Suprapubic skin (tissue), 4 donors: ENCODE measurements around the gene PRXL2B. TPM values are rescaled to one million over a fixed set of nuclear protein-coding genes. Genes with fewer than 3 reads are reported as not detected.

Experiments used
- DNase-seq, 2 donors: peaks; one replicate each; pipeline ENCODE4 v3.0.0-alpha.2; 2019; ENCODE audit warnings: low spot score in 2 of 2
- H3K27ac ChIP-seq: fragments of 200-600 bp; sonication (generic); one replicate; pipeline ENCODE4 v1.5.1; 2019
- H3K27me3 ChIP-seq: fragments of 200-600 bp; sonication (generic); one replicate; pipeline ENCODE4 v1.5.1; 2019
- H3K36me3 ChIP-seq: fragments of 200-600 bp; sonication (generic); one replicate; pipeline ENCODE4 v1.5.1; 2019
- H3K4me1 ChIP-seq: fragments of 200-600 bp; sonication (generic); one replicate; pipeline ENCODE4 v1.5.1; 2019
- H3K4me3 ChIP-seq: fragments of 200-600 bp; sonication (generic); one replicate; pipeline ENCODE4 v1.5.1; 2019; ENCODE audit warnings: mild to moderate bottlenecking
- H3K9me3 ChIP-seq: fragments of 200-600 bp; sonication (generic); one replicate; pipeline ENCODE4 v1.5.1; 2019
- EP300 ChIP-seq: sonication (generic); formaldehyde crosslinking; IDR thresholded peaks from one replicate; pipeline ENCODE4 v1.6.1; 2017; ENCODE audit warnings: antibody characterized with exemption
- POLR2A ChIP-seq, 2 donors: fragments of 450-650 bp; IDR thresholded peaks; one replicate each; pipeline ENCODE4 v1.6.1; 2017; ENCODE audit warnings: antibody characterized with exemption in 2 of 2, mild to moderate bottlenecking in 2 of 2, moderate library complexity in 2 of 2
- POLR2AphosphoS5 ChIP-seq, 3 donors: sonication (generic); formaldehyde crosslinking; IDR thresholded peaks; one replicate each; pipeline ENCODE4 v1.6.1; 2017; ENCODE audit warnings: antibody characterized with exemption in 3 of 3
- WGBS: methylation state at CpG from one replicate; pipeline ENCODE4 v1.1.5; 2018; 5-methylcytosine and 5-hydroxymethylcytosine counted together
- total RNA-seq, 4 donors: library from RNA; depleted of rRNA; stranded (reverse); fragments of >200 nt; gene quantifications; one replicate each; pipeline ENCODE4 v1.1.0, GENCODE V29; 2016
- TF ChIP-seq, protein P1 (sequence below), 2 donors: fragments of 200-600 bp in 1 of 2; fragments of 450-650 bp in 1 of 2; sonication (generic) in 1 of 2; IDR thresholded peaks; one replicate each; pipeline ENCODE4 v1.5.1; 2016 to 2019; ENCODE audit warnings: antibody characterized with exemption in 2 of 2, mild to moderate bottlenecking in 1 of 2, moderate library complexity in 1 of 2

The PRXL2B gene
- total RNA-seq, 4 donors from 2014 or later, result 9.7 to 16.3 (median 10.7) TPM

- Histone ChIP-seq H3K27ac (no peak overlapping the region), H3K4me1 (peaks cover 27% of the 10 kb centered on the region), H3K9me3 (no peaks in the 10 kb centered on the region), H3K27me3 (peaks cover 21% of the 10 kb centered on the region), H3K4me3 (no peak overlapping the region), H3K36me3 (no peaks in the 10 kb centered on the region)
- no peak for DNase-seq
- 58% methylated on average over 10 of the region's 11 CpGs for WGBS
- TF ChIP-seq, protein P1, sequence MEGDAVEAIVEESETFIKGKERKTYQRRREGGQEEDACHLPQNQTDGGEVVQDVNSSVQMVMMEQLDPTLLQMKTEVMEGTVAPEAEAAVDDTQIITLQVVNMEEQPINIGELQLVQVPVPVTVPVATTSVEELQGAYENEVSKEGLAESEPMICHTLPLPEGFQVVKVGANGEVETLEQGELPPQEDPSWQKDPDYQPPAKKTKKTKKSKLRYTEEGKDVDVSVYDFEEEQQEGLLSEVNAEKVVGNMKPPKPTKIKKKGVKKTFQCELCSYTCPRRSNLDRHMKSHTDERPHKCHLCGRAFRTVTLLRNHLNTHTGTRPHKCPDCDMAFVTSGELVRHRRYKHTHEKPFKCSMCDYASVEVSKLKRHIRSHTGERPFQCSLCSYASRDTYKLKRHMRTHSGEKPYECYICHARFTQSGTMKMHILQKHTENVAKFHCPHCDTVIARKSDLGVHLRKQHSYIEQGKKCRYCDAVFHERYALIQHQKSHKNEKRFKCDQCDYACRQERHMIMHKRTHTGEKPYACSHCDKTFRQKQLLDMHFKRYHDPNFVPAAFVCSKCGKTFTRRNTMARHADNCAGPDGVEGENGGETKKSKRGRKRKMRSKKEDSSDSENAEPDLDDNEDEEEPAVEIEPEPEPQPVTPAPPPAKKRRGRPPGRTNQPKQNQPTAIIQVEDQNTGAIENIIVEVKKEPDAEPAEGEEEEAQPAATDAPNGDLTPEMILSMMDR (IDR thresholded peaks at IDR 0.05), result no peak
- TF ChIP-seq POLR2AphosphoS5 (IDR thresholded peaks at IDR 0.05) (no peak), POLR2A (IDR thresholded peaks at IDR 0.05) (no peak), EP300 (no peak)
Measured at GRCh38 chr1:2639203-2639602, 52.6 kb downstream of the PRXL2B start.

DNA sequence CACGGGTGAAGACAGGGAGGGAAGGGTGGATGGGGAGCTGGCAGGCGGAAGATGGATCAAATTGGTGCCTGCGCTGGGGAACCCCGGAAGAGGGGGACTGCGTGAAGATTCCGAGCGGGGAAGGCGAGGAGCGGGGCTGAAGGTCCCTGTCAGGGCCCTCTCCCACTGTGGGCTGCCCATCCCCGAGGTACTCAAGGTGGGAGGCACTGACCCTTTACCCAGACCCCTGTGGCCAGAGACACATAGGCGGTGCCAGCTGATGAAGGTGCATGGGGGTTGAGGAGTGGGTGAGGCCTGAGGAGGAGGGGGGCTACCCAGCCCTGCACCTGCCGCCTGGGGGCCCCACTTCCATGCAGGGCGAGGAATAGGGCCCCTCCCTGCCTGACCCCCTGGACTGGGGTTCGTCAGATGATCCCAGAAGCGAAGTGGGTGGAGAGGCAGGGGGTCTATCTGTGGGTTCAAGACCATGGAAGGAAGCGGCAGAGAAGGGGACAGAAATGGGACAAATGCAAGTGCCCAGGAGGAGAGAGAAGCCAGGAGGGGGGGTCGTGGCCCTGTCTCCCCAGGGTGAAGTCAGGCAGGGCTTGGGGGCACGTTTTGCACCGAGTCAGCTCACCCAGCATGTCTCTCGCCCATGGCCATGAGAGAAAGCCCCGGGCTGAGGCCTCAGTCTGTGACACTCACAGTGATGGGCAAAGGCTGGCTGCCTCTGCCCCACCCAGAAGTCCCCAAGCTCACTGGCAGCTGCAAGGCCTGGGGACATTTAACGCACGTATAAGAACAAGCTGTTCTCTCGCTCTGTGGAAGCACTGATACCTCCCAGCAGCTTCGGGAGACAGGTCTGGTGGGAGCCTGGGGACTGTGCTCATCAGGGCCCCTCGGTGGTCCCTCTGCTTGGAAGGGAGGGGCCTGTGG is 53.3 kb downstream of the PRXL2B start:
- TF ChIP-seq POLR2A (IDR thresholded peaks at IDR 0.05) (no peak), EP300 (no peak), POLR2AphosphoS5 (IDR thresholded peaks at IDR 0.05) (no peak)
- TF ChIP-seq, protein P1 (IDR thresholded peaks at IDR 0.05), result no peak
- Histone ChIP-seq H3K4me3 (no peak overlapping the region), H3K9me3 (no peaks in the 10 kb centered on the region), H3K27me3 (peaks cover 19% of the 10 kb centered on the region), H3K4me1 (peaks cover 27% of the 10 kb centered on the region), H3K27ac (no peak overlapping the region), H3K36me3 (no peaks in the 10 kb centered on the region)
- WGBS, result 68% methylated on average over 24 of the region's 26 CpGs
- no peak for DNase-seq

- DNase-seq, result no peak
- peaks cover 13% of the 10 kb centered on the region for H3K27me3 ChIP-seq
- TF ChIP-seq, protein P1 (IDR thresholded peaks at IDR 0.05), result no peak
- TF ChIP-seq EP300, result no peak
- no peak for TF ChIP-seq POLR2A (IDR thresholded peaks at IDR 0.05)
- TF ChIP-seq POLR2AphosphoS5 (IDR thresholded peaks at IDR 0.05), result no peak
- peaks cover 27% of the 10 kb centered on the region for H3K4me1 ChIP-seq
- H3K27ac ChIP-seq, result no peak overlapping the region
- 76% methylated on average over 2 of the region's 3 CpGs for WGBS
- H3K36me3 ChIP-seq, result no peaks in the 10 kb centered on the region
- H3K9me3 ChIP-seq, result no peaks in the 10 kb centered on the region
- H3K4me3 ChIP-seq, result no peak overlapping the region
Measured at GRCh38 chr1:2640626-2641025, 54.0 kb downstream of the PRXL2B start.

Other genes with a start within 250 kb of the PRXL2B start
- 10 to 100 TPM in 2 of 4 donors, 1 to 10 TPM in 2; 5.7 to 13.4 (median 8.5) TPM for gene MORN1, start 195.2 kb upstream of the PRXL2B start, total RNA-seq
- gene RER1, start 194.9 kb upstream of the PRXL2B start, total RNA-seq, result 10 to 100 TPM; 56.9 to 86.5 (median 81.4) TPM
- 10 to 100 TPM; 16.2 to 39.2 (median 27.3) TPM for gene PEX10, start 174.2 kb upstream of the PRXL2B start, total RNA-seq
- gene PLCH2, start 110.5 kb upstream of the PRXL2B start, total RNA-seq, result 100 to 1,000 TPM in 3 of 4 donors, 10 to 100 TPM in 1; 83.3 to 324 (median 130) TPM
- 10 to 100 TPM; 17.7 to 36.0 (median 29.7) TPM for gene PANK4, start 60.2 kb upstream of the PRXL2B start, total RNA-seq
- gene HES5, start 56.5 kb upstream of the PRXL2B start, total RNA-seq, result 10 to 100 TPM in 1 of 4 donors, 1 to 10 TPM in 3; 2.6 to 12.0 (median 5.9) TPM
- 100 to 1,000 TPM in 1 of 4 donors, 10 to 100 TPM in 3; 33.3 to 111 (median 60.9) TPM for gene TNFRSF14, start 30.4 kb upstream of the PRXL2B start, total RNA-seq
- gene MMEL1, start 46.2 kb downstream of the PRXL2B start, total RNA-seq, result 1 to 10 TPM in 2 of 4 donors, not detected in 2; 2.2 to 2.6 TPM
- under 1 TPM in 2 of 4 donors, not detected in 2; 0.17 to 0.56 TPM for gene TTC34, start 214.9 kb downstream of the PRXL2B start, total RNA-seq